Stimulated activated CD8-positive, alpha-beta memory T cell treated with anti-CD3 and anti-CD28 coated beads, Interleukin-15, amount 100 ng/mL, for 1 hour (primary cell): ENCODE measurements around the gene CCDC70.
"Not testable (repeated sequence)": the region's sequence is repeated elsewhere in the genome, so short reads cannot be mapped to it uniquely, and the experiment has no call there.

Experiments
- DNase-seq: peaks from one replicate; pipeline ENCODE4 v3.0.0-alpha.2; 2020; ENCODE audit warnings: low read depth

The CCDC70 gene

GRCh38 chr13:51861723-51862300, at the start of gene CCDC70:
TSS of gene CCDC70 (plus strand) at chr13:51861969. CDS start at chr13:51865412, 3,443 bp downstream.
- DNase-seq: no peak

- no peak for DNase-seq
These were observed 47.7 kb upstream of the CCDC70 start for GRCh38 chr13:51814071-51814470.

- DNase-seq: peak; percentile 67
These were observed 46.7 kb upstream of the CCDC70 start for GRCh38 chr13:51814825-51815650.

- DNase-seq: no peak
These were observed 45.9 kb upstream of the CCDC70 start for GRCh38 chr13:51815848-51816247.

- no peak for DNase-seq
These were observed 45.0 kb upstream of the CCDC70 start for GRCh38 chr13:51816604-51817249.

GRCh38 chr13:51817717-51818116, 44.1 kb upstream of the CCDC70 start:
- DNase-seq: no peak

GRCh38 chr13:51818276-51818675, 43.5 kb upstream of the CCDC70 start:
- no peak for DNase-seq

- no peak for DNase-seq
These were observed 42.8 kb upstream of the CCDC70 start for GRCh38 chr13:51818781-51819511.

GRCh38 chr13:51819544-51819943, 42.2 kb upstream of the CCDC70 start:
- no peak for DNase-seq

- no peak for DNase-seq
These were observed 41.7 kb upstream of the CCDC70 start for GRCh38 chr13:51820016-51820597.

- DNase-seq: no peak
These were observed 40.2 kb upstream of the CCDC70 start for GRCh38 chr13:51821606-51822005.

GRCh38 chr13:51822106-51822815, 39.5 kb upstream of the CCDC70 start:
- DNase-seq: no peak

GRCh38 chr13:51823359-51823758, 38.4 kb upstream of the CCDC70 start:
- DNase-seq: no peak

- DNase-seq: no peak
These were observed 37.9 kb upstream of the CCDC70 start for GRCh38 chr13:51823863-51824262.

GRCh38 chr13:51824712-51825111, 37.1 kb upstream of the CCDC70 start:
- not testable (repeated sequence) for DNase-seq

GRCh38 chr13:51825165-51825592, 36.6 kb upstream of the CCDC70 start:
- no peak for DNase-seq

- DNase-seq: no peak
These were observed 36.0 kb upstream of the CCDC70 start for GRCh38 chr13:51825681-51826254.

GRCh38 chr13:51826606-51827005, 35.2 kb upstream of the CCDC70 start:
- DNase-seq: no peak

GRCh38 chr13:51827254-51827653, 34.5 kb upstream of the CCDC70 start:
- no peak for DNase-seq

GRCh38 chr13:51828730-51829567, 32.8 kb upstream of the CCDC70 start:
- DNase-seq: no peak
